ENCODE measurements around the gene FAM177A1. TPM values are rescaled to one million over a fixed set of nuclear protein-coding genes. Genes with fewer than 3 reads are reported as not detected.

FAM177A1 gene
- polyA plus RNA-seq, 2 of the 4 experiments (the other 2 are of a cell fraction) = 76.9 to 102 TPM

DNA sequence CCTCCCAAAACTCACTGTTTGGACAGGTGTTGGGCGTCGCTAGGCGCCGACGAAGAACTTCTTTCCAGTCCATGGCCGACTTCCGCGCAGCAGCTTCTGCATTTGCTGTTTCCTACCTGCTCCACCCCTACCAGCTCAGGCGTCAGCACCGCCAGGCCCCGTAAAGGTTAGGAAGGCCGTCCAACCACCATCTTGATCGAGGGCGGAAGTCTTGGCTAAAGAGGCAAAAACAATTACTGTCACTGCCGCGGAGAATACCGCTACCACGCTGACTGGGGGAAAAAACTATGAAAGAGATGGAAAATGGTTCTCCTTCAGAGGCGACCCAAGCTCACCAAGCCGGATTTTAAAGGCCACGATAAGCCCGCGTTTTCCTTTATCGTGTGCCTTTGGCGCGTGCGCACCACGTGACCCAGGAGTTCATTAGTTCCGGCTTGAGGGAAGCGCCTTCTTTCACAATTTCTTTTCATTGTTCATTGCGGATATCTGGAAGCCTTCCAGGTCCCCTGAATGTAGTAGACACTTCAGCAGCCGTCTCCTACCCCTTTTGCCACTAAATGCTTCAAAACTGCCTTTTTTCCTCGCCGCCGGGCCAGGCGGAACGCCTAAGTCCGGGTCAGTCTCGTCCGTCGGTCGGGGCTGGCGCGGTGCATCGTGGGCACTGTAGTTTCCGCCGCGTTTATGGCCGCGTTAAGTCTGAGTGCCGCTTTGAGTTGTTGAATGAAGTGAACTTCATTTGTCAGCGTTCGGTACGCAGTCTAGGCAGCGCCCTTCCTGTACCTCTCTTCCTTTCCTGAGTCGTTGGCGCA, 76.0 kb downstream of the FAM177A1 start, which contains the start of the genes PPP2R3C and PRORP (continued):
- TF ChIP-seq PBX3 (IDR thresholded peaks at IDR 0.05) = 0 out of 2 replicates have a peak, but pooled peaks have one; percentile 10
- peak; percentile 93 for TF ChIP-seq NPAS2 (CRISPR knock-in tag; IDR thresholded peaks at IDR 0.05; ENCODE audit: borderline replicate concordance)
- TF ChIP-seq, protein P1, sequence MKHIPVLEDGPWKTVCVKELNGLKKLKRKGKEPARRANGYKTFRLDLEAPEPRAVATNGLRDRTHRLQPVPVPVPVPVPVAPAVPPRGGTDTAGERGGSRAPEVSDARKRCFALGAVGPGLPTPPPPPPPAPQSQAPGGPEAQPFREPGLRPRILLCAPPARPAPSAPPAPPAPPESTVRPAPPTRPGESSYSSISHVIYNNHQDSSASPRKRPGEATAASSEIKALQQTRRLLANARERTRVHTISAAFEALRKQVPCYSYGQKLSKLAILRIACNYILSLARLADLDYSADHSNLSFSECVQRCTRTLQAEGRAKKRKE (CRISPR knock-in tag; IDR thresholded peaks at IDR 0.05; ENCODE audit: low read depth) = no peak; the same call in 1 of the 2 replicates
- no peak; the same call in none of the 2 replicates for TF ChIP-seq HOXB13 (CRISPR knock-in tag; IDR thresholded peaks at IDR 0.05; ENCODE audit: low read depth)

- FAIRE-seq = no peak
- no peak for TF ChIP-seq EP300 (IDR thresholded peaks at IDR 0.05)
- peak; percentile 49; the same call in 1 of the 2 replicates for TF ChIP-seq KDM5A (IDR thresholded peaks at IDR 0.05)
- WGBS (ENCODE audit: missing lambda C conversion rate) = 6% methylated on average over 23 of the region's 23 CpGs
- no peaks in the 10 kb centered on the region for H3K9me3 ChIP-seq
- H3K4me1 ChIP-seq = peaks cover 11% of the 10 kb centered on the region; the same call in 1 of the 3 replicates
- DNase-seq (ENCODE audit: low read depth in 1 of 2, low spot score in 1 of 2) = peak in 1 of 2 experiments; percentile 55
- peak overlapping the region; percentile 97 to 99 for H3K27ac ChIP-seq
- POLR2A ChIA-PET = interaction anchor here (0.6 to 3.0 kb wide), 8 partner anchors 42 to 276 kb away, joined by 3 to 22 read pairs (median 6); partner anchors contain the start of genes FAM177A1, PSMA6 and SRP54
- ATAC-seq = peak; percentile 49 to 53
- peak overlapping the region; percentile 90 for H3K4me3 ChIP-seq
- peak overlapping the region; percentile 92 for H3K4me2 ChIP-seq
- CTCF ChIA-PET = interaction anchor here (0.8 to 1.2 kb wide), 4 partner anchors 8 to 290 kb away, joined by 3 to 5 read pairs (median 4); no protein-coding TSS in a partner anchor
Measured at GRCh38 chr14:35122696-35123387, 76.8 kb downstream of the FAM177A1 start.

- Histone ChIP-seq H3K27ac (peak overlapping the region; percentile 97 to 99; a peak in 5 of 6 replicates), H3K9me3 (no peaks in the 10 kb centered on the region), H3K4me3 (peak overlapping the region; percentile 90), H3K4me2 (peak overlapping the region; percentile 92), H3K4me1 (peaks cover 11% of the 10 kb centered on the region; the same call in 1 of the 3 replicates)
- ChIA-PET CTCF (interaction anchor here (0.8 to 1.2 kb wide), 4 partner anchors 8 to 289 kb away, joined by 3 to 5 read pairs (median 4); no protein-coding TSS in a partner anchor), POLR2A (interaction anchor here (0.9 to 3.0 kb wide), 4 partner anchors 41 to 169 kb away, joined by 3 to 22 read pairs (median 10); partner anchors contain the start of genes FAM177A1, PSMA6 and SRP54)
- DNase-seq (ENCODE audit: low read depth in 1 of 2, low spot score in 1 of 2) = no peak
- no peak for ATAC-seq
- FAIRE-seq = no peak
- TF ChIP-seq CEBPB (IDR thresholded peaks at IDR 0.05) (no peak), HEYL (CRISPR knock-in tag; IDR thresholded peaks at IDR 0.05) (no peak), ZFP36 (IDR thresholded peaks at IDR 0.05; ENCODE audit: borderline replicate concordance, partially characterized antibody) (no peak), FOXS1 (CRISPR knock-in tag; IDR thresholded peaks at IDR 0.05) (no peak), NFE2L2 (conservative IDR thresholded peaks at IDR 0.05; ENCODE audit: low read length) (no peak), SMC3 (IDR thresholded peaks at IDR 0.05) (no peak), RAD21 (conservative IDR thresholded peaks at IDR 0.05 in 1 of 2, IDR thresholded peaks at IDR 0.05 in 1 of 2) (no peak), EHMT2 (IDR thresholded peaks at IDR 0.05; ENCODE audit: low read depth) (no peak), RARB (CRISPR knock-in tag; IDR thresholded peaks at IDR 0.05) (no peak), BHLHE40 (IDR thresholded peaks at IDR 0.05; ENCODE audit: low read depth, low read length) (no peak), RFX5 (IDR thresholded peaks at IDR 0.05) (no peak), HOXB5 (CRISPR knock-in tag; IDR thresholded peaks at IDR 0.05) (no peak), ZNF302 (CRISPR knock-in tag; IDR thresholded peaks at IDR 0.05) (no peak), CBX8 (IDR thresholded peaks at IDR 0.05) (no peak), MAZ (IDR thresholded peaks at IDR 0.05; ENCODE audit: borderline replicate concordance, low read depth, low read length) (no peak), KDM1A (IDR thresholded peaks at IDR 0.05; ENCODE audit: low read depth) (no peak)
- TF ChIP-seq, protein P2, sequence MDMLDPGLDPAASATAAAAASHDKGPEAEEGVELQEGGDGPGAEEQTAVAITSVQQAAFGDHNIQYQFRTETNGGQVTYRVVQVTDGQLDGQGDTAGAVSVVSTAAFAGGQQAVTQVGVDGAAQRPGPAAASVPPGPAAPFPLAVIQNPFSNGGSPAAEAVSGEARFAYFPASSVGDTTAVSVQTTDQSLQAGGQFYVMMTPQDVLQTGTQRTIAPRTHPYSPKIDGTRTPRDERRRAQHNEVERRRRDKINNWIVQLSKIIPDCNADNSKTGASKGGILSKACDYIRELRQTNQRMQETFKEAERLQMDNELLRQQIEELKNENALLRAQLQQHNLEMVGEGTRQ (IDR thresholded peaks at IDR 0.05) = no peak
- TF ChIP-seq, protein P1 (CRISPR knock-in tag; IDR thresholded peaks at IDR 0.05; ENCODE audit: low read depth) = no peak
- WGBS (ENCODE audit: missing lambda C conversion rate) = 39% methylated on average over 3 of the region's 3 CpGs
Measured at GRCh38 chr14:35123388-35123703, 77.3 kb downstream of the FAM177A1 start.
